Mucosa of descending colon (tissue), 3 donors: ENCODE results near the gene NCBP3. TPM values are rescaled to one million over a fixed set of nuclear protein-coding genes. Genes with fewer than 3 reads are reported as not detected.
"Not testable (repeated sequence)": the region's sequence is repeated elsewhere in the genome, so short reads cannot be mapped to it uniquely, and the experiment has no call there.

Experiments
- ATAC-seq: fragments of 200-7000 bp; cut with Tn5 transposase; one replicate; pipeline ENCODE4 v1.9.1; 2020; ENCODE audit warnings: mild to moderate bottlenecking, moderate library complexity
- DNase-seq, 3 donors: peaks; one replicate each; pipeline ENCODE4 v3.0.0-alpha.2; 2020
- H3K36me3 ChIP-seq: fragments of 200-600 bp; one replicate; pipeline ENCODE4 v1.8.0; 2021; ENCODE audit warnings: low read depth, mild to moderate bottlenecking
- H3K4me1 ChIP-seq: fragments of 200-600 bp; one replicate; pipeline ENCODE4 v1.8.0; 2021; ENCODE audit warnings: low read depth, mild to moderate bottlenecking
- H3K4me3 ChIP-seq: fragments of 200-600 bp; one replicate; pipeline ENCODE4 v1.8.0; 2021; ENCODE audit warnings: mild to moderate bottlenecking
- H3K9me3 ChIP-seq: fragments of 200-600 bp; one replicate; pipeline ENCODE4 v1.8.0; 2021; ENCODE audit warnings: mild to moderate bottlenecking
- intact Hi-C, 2 donors: fragments of 100-400 bp; cut with DNase I in 1 of 2; cut with micrococcal nuclease in 1 of 2; formaldehyde crosslinking; loops; one replicate each; pipeline versions ENCODE4 v1.11.0 to v1.11.1; 2022; cut with DNase I, micrococcal nuclease
- total RNA-seq, 3 donors: library from RNA; stranded (reverse); fragmentation: NEBNext Ultra II Directional in 2 of 3; extraction: Animal tissue kit (Norgen Biotek cat#: 25700) in 2 of 3; gene quantifications; one replicate each; pipeline versions ENCODE4 v1.2.1 to v1.2.4, GENCODE V29; 2021 to 2023
- TF ChIP-seq, protein P1 (sequence below): fragments of 200-600 bp; IDR thresholded peaks from one replicate; pipeline ENCODE4 v1.8.0; 2022; ENCODE audit warnings: antibody characterized with exemption, mild to moderate bottlenecking
- donor health status: DM: no; HTN: no; CAD: no; lungs with moderate emphysema.
- donor health status: DM: no; HTN: no; CAD: no.
- donor health status: DM: no; HTN: yes; CAD: no.

The NCBP3 gene
- total RNA-seq, 3 donors from 2014 or later, result 39.4 to 50.5 (median 44.7) TPM

DNA sequence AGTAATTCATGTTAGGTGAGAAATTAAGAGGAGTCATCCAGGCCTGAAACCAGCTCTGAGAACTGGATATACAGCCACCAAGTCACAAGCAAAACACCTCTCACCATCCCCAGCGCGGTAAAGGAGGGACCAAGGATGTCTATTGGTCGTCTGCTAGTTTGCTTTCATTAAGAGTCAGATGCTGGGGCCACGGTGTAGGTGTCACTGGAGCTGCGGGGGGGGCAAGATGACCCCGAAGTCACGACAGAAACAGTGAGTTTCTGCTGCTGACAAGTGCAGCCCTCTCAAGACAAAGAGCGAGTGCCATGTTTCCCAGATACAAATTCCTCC is 790 bp downstream of the NCBP3 start:
- Histone ChIP-seq H3K4me3 (peak overlapping the region; percentile 98), H3K9me3 (no peaks in the 10 kb centered on the region), H3K4me1 (peaks cover 16% of the 10 kb centered on the region), H3K36me3 (peaks cover 9% of the 10 kb centered on the region)
- intact Hi-C loops, result no loop called here
- TF ChIP-seq, protein P1, sequence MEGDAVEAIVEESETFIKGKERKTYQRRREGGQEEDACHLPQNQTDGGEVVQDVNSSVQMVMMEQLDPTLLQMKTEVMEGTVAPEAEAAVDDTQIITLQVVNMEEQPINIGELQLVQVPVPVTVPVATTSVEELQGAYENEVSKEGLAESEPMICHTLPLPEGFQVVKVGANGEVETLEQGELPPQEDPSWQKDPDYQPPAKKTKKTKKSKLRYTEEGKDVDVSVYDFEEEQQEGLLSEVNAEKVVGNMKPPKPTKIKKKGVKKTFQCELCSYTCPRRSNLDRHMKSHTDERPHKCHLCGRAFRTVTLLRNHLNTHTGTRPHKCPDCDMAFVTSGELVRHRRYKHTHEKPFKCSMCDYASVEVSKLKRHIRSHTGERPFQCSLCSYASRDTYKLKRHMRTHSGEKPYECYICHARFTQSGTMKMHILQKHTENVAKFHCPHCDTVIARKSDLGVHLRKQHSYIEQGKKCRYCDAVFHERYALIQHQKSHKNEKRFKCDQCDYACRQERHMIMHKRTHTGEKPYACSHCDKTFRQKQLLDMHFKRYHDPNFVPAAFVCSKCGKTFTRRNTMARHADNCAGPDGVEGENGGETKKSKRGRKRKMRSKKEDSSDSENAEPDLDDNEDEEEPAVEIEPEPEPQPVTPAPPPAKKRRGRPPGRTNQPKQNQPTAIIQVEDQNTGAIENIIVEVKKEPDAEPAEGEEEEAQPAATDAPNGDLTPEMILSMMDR, result no peak
- DNase-seq (peak in 1 of 3 donors; percentile 41), ATAC-seq (peak; percentile 10)

- ATAC-seq, H3K4me3 ChIP-seq, H3K9me3 ChIP-seq, DNase-seq, H3K36me3 ChIP-seq: not testable (repeated sequence)
- peaks cover 16% of the 10 kb centered on the region for H3K4me1 ChIP-seq
- intact Hi-C loops, result loop anchor here in 1 of 2 donors (5.0 kb wide), 1 partner anchor 107 kb away; no protein-coding TSS in a partner anchor
These were observed 1.5 kb downstream of the NCBP3 start for GRCh38 chr17:3844556-3844955.

GRCh38 chr17:3843935-3844516 is 2.0 kb downstream of the NCBP3 start:
- TF ChIP-seq, protein P1, result peak; percentile 26
- intact Hi-C loops, result loop anchor here in 1 of 2 donors (5.0 kb wide), 1 partner anchor 107 kb away; no protein-coding TSS in a partner anchor
- peak in 2 of 3 donors; percentile 68 to 69 for DNase-seq
- ATAC-seq, result peak; percentile 55
- no peak overlapping the region for H3K4me3 ChIP-seq
- H3K36me3 ChIP-seq, result peaks cover 9% of the 10 kb centered on the region
- H3K4me1 ChIP-seq, result peaks cover 18% of the 10 kb centered on the region
- no peaks in the 10 kb centered on the region for H3K9me3 ChIP-seq

DNA sequence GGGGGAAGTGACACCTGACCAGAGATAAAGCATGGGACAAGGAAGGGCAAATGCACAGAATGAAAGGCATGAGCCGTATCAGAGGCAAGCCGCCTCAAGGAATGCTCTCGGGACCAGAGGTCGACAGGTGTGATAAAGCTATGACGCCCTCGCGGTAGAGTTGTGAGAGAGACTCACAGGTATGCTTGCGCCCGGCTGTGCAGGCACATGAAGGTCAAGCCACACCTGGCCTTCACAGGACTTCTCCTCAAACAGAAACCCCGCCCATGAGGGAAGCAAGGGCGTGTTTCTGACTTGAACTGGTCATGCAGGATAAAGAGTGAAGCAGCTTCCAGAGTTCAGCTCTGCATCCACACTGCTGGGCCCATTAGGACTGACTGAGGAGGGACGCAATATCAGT is 7.8 kb downstream of the NCBP3 start:
- TF ChIP-seq, protein P1, result no peak
- peaks cover 9% of the 10 kb centered on the region for H3K36me3 ChIP-seq
- peak; percentile 99 for ATAC-seq

GRCh38 chr17:3836551-3836950 is 9.5 kb downstream of the NCBP3 start:
- TF ChIP-seq, protein P1, result no peak
- ATAC-seq (no peak), DNase-seq (no peak)
- Histone ChIP-seq H3K4me3 (no peak overlapping the region), H3K4me1 (peaks cover 8% of the 10 kb centered on the region), H3K9me3 (no peaks in the 10 kb centered on the region), H3K36me3 (no peaks in the 10 kb centered on the region)
- intact Hi-C loops, result no loop called here

More for the DNA sequence above, 7.8 kb downstream of the NCBP3 start:
- Histone ChIP-seq H3K9me3 (no peaks in the 10 kb centered on the region), H3K4me1 (peaks cover 8% of the 10 kb centered on the region), H3K4me3 (peak overlapping the region; percentile 12)
- peak; percentile 86 to 94 (median 90) for DNase-seq
- intact Hi-C loops, result no loop called here

- no peaks in the 10 kb centered on the region for H3K36me3 ChIP-seq
- no peak for DNase-seq
- peaks cover 8% of the 10 kb centered on the region for H3K4me1 ChIP-seq
- intact Hi-C loops, result no loop called here
- no peak for ATAC-seq
- TF ChIP-seq, protein P1, result no peak
- H3K4me3 ChIP-seq, result no peak overlapping the region
- no peaks in the 10 kb centered on the region for H3K9me3 ChIP-seq
These were observed 10.4 kb downstream of the NCBP3 start for GRCh38 chr17:3835410-3836229.
